ENCODE results near the gene CCNK. TPM values are rescaled to one million over a fixed set of nuclear protein-coding genes. Genes with fewer than 3 reads are reported as not detected.

The CCNK gene
- total RNA-seq, 1 experiment from 2014 or later = 69.4 TPM

GRCh38 chr14:99468081-99468480 lies 13.1 kb upstream of the CCNK start:
- Histone ChIP-seq H3K36me3 (ENCODE audit: insufficient read depth, low read length) (peaks cover 8% of the 10 kb centered on the region; the same call in 1 of the 2 replicates), H2AFZ (ENCODE audit: low read length) (no peak overlapping the region), H3K4me2 (ENCODE audit: low read depth, low read length, poor library complexity, severe bottlenecking) (peak overlapping the region; percentile 12), H3K9ac (ENCODE audit: low read length) (no peak overlapping the region; the same call in 1 of the 2 replicates), H4K20me1 (ENCODE audit: insufficient read depth, low read depth, low read length) (peaks cover 57% of the 10 kb centered on the region), H3K79me2 (ENCODE audit: low read length) (peaks cover 99% of the 10 kb centered on the region), H3K9me3 (ENCODE audit: low read length) (no peaks in the 10 kb centered on the region), H3K27me3 (ENCODE audit: low read length) (no peaks in the 10 kb centered on the region), H3K27ac (ENCODE audit: low read length) (peak overlapping the region; percentile 33; the same call in 1 of the 2 replicates), H3K9me2 (replicated peaks; ENCODE audit: insufficient read depth, low read length) (no peaks in the 10 kb centered on the region), H3K4me1 (ENCODE audit: low read length) (peaks cover 93% of the 10 kb centered on the region), H3K4me3 (ENCODE audit: low read length) (no peak overlapping the region)
- DNase-seq = no peak

DNA sequence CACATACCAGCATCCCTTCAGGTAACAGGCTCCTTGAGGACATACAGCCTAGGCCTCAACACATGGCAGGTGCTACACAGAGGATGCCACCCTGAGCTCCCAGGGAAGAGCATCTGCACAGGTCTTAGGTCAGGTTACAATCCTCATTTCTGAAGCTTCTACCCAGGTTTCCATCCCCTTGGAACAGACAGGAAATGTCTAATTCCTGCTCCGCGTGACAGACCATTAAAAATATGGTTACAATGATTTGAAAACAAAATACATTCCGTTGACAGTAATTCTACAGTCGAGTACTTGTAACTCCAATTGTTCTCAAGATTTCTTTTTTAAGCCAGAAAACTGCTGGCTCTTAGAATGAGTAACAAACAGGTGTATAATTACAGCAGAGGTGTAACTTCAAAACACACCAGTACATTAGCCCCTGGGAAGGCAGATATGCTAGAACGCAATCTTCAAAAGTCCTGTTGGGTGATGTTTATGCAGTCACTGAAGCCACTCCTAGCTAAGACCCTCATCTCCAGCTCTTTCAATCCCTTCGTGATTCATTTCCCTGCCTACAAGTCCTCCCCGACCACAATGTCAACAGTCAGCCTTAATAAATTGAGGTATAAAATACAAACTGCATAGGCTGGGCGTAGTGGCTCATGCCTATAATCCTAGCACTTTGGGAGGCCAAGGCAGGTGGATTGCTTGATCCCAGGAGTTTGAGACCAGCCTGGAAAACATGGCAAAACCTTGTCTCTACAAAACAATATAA lies 12.2 kb upstream of the CCNK start:
- Histone ChIP-seq H4K20me1 (ENCODE audit: insufficient read depth, low read depth, low read length) (peaks cover 63% of the 10 kb centered on the region), H2AFZ (ENCODE audit: low read length) (no peak overlapping the region), H3K9me2 (replicated peaks; ENCODE audit: insufficient read depth, low read length) (no peaks in the 10 kb centered on the region), H3K27me3 (ENCODE audit: low read length) (no peaks in the 10 kb centered on the region), H3K4me2 (ENCODE audit: low read depth, low read length, poor library complexity, severe bottlenecking) (no peak overlapping the region), H3K36me3 (ENCODE audit: insufficient read depth, low read length) (no peaks in the 10 kb centered on the region; the same call in 1 of the 2 replicates), H3K9me3 (ENCODE audit: low read length) (no peaks in the 10 kb centered on the region), H3K4me3 (ENCODE audit: low read length) (no peak overlapping the region), H3K4me1 (ENCODE audit: low read length) (peaks cover 100% of the 10 kb centered on the region), H3K27ac (ENCODE audit: low read length) (no peak overlapping the region), H3K79me2 (ENCODE audit: low read length) (peaks cover 99% of the 10 kb centered on the region), H3K9ac (ENCODE audit: low read length) (no peak overlapping the region)
- no peak for DNase-seq

DNA sequence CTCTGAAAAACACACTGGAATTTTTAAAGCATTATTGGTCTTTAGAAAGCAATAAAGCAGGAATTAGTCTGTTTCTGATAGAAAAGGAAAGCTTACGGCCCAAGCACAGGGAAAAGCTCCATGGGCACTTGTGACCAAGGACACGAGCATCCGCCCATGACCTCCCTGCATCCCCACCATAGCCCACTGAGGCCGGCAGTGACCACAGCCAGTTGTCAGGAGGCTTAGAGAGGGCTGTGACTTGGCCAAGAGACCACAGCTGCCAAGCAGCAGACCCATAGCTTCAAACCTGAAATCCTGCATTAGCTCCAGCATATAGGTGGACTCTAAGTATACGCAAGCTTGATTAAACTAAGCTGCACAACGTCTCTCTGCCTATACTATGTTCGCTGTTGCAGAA lies 9.5 kb upstream of the CCNK start:
- peaks cover 100% of the 10 kb centered on the region for H3K79me2 ChIP-seq (ENCODE audit: low read length)
- H4K20me1 ChIP-seq (ENCODE audit: insufficient read depth, low read depth, low read length) = peaks cover 68% of the 10 kb centered on the region
- H3K9me2 ChIP-seq (replicated peaks; ENCODE audit: insufficient read depth, low read length) = no peaks in the 10 kb centered on the region

GRCh38 chr14:99472937-99473336 lies 8.3 kb upstream of the CCNK start:
- no peaks in the 10 kb centered on the region for H3K27me3 ChIP-seq (ENCODE audit: low read length)
- H3K36me3 ChIP-seq (ENCODE audit: insufficient read depth, low read length) = 0 out of 2 replicates have a peak, but pooled peaks cover 6% of the 10 kb centered on the region
- H3K9ac ChIP-seq (ENCODE audit: low read length) = no peak overlapping the region; the same call in 1 of the 2 replicates
- H3K4me1 ChIP-seq (ENCODE audit: low read length) = peaks cover 97% of the 10 kb centered on the region
- no peak for DNase-seq
- H3K27ac ChIP-seq (ENCODE audit: low read length) = peak overlapping the region; percentile 23
- no peaks in the 10 kb centered on the region for H3K9me3 ChIP-seq (ENCODE audit: low read length)
- H3K4me3 ChIP-seq (ENCODE audit: low read length) = peak overlapping the region; percentile 1; the same call in 1 of the 2 replicates
- no peaks in the 10 kb centered on the region for H3K9me2 ChIP-seq (replicated peaks; ENCODE audit: insufficient read depth, low read length)
- H4K20me1 ChIP-seq (ENCODE audit: insufficient read depth, low read depth, low read length) = peaks cover 58% of the 10 kb centered on the region
- H2AFZ ChIP-seq (ENCODE audit: low read length) = no peak overlapping the region
- peaks cover 100% of the 10 kb centered on the region for H3K79me2 ChIP-seq (ENCODE audit: low read length)
- peak overlapping the region; percentile 58 for H3K4me2 ChIP-seq (ENCODE audit: low read depth, low read length, poor library complexity, severe bottlenecking)

More for the DNA sequence above, 9.5 kb upstream of the CCNK start:
- no peaks in the 10 kb centered on the region for H3K9me3 ChIP-seq (ENCODE audit: low read length)
- H3K36me3 ChIP-seq (ENCODE audit: insufficient read depth, low read length) = 0 out of 2 replicates have a peak, but pooled peaks cover 6% of the 10 kb centered on the region
- H3K9ac ChIP-seq (ENCODE audit: low read length) = no peak overlapping the region
- H3K4me1 ChIP-seq (ENCODE audit: low read length) = peaks cover 99% of the 10 kb centered on the region
- no peaks in the 10 kb centered on the region for H3K27me3 ChIP-seq (ENCODE audit: low read length)
- no peak overlapping the region for H3K4me3 ChIP-seq (ENCODE audit: low read length)
- DNase-seq = no peak
- no peak overlapping the region for H2AFZ ChIP-seq (ENCODE audit: low read length)
- H3K4me2 ChIP-seq (ENCODE audit: low read depth, low read length, poor library complexity, severe bottlenecking) = peak overlapping the region; percentile 58
- peak overlapping the region; percentile 23; the same call in 1 of the 2 replicates for H3K27ac ChIP-seq (ENCODE audit: low read length)

DNA sequence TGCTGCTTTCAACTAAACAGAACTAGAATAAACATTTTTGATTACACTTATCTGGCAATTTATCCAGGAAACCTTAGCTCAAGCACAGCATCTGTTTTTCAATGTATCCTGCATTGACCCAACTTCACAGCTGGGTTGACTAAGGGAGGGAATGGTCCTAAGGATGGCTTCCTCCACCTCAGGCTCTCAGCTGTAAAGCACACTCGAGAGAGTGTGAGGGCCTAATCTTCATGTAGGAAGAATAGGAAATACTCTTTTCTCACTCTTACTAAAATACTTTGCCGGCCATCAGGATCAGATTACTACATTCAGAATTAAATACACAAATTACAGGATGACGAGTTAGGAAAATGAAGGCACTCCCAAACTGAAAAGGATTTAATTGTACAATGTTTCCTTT lies 7.8 kb upstream of the CCNK start:
- peak overlapping the region; percentile 1; the same call in 1 of the 2 replicates for H3K4me3 ChIP-seq (ENCODE audit: low read length)
- peaks cover 97% of the 10 kb centered on the region for H3K4me1 ChIP-seq (ENCODE audit: low read length)
- peaks cover 100% of the 10 kb centered on the region for H3K79me2 ChIP-seq (ENCODE audit: low read length)
- H3K9me2 ChIP-seq (replicated peaks; ENCODE audit: insufficient read depth, low read length) = no peaks in the 10 kb centered on the region
- H3K9ac ChIP-seq (ENCODE audit: low read length) = peak overlapping the region; percentile 36
- H3K36me3 ChIP-seq (ENCODE audit: insufficient read depth, low read length) = 0 out of 2 replicates have a peak, but pooled peaks cover 6% of the 10 kb centered on the region
- no peaks in the 10 kb centered on the region for H3K27me3 ChIP-seq (ENCODE audit: low read length)
- peak overlapping the region; percentile 58 for H3K4me2 ChIP-seq (ENCODE audit: low read depth, low read length, poor library complexity, severe bottlenecking)
- DNase-seq = no peak
- peaks cover 54% of the 10 kb centered on the region for H4K20me1 ChIP-seq (ENCODE audit: insufficient read depth, low read depth, low read length)
- peak overlapping the region; percentile 23 for H3K27ac ChIP-seq (ENCODE audit: low read length)
- H3K9me3 ChIP-seq (ENCODE audit: low read length) = no peaks in the 10 kb centered on the region
- no peak overlapping the region for H2AFZ ChIP-seq (ENCODE audit: low read length)

- Histone ChIP-seq H3K4me2 (ENCODE audit: low read depth, low read length, poor library complexity, severe bottlenecking) (peak overlapping the region; percentile 4), H3K9me3 (ENCODE audit: low read length) (no peaks in the 10 kb centered on the region), H4K20me1 (ENCODE audit: insufficient read depth, low read depth, low read length) (peaks cover 43% of the 10 kb centered on the region), H2AFZ (ENCODE audit: low read length) (no peak overlapping the region), H3K79me2 (ENCODE audit: low read length) (peaks cover 100% of the 10 kb centered on the region), H3K9ac (ENCODE audit: low read length) (no peak overlapping the region), H3K4me3 (ENCODE audit: low read length) (no peak overlapping the region), H3K27me3 (ENCODE audit: low read length) (no peaks in the 10 kb centered on the region), H3K36me3 (ENCODE audit: insufficient read depth, low read length) (0 out of 2 replicates have a peak, but pooled peaks cover 6% of the 10 kb centered on the region), H3K4me1 (ENCODE audit: low read length) (peaks cover 88% of the 10 kb centered on the region), H3K9me2 (replicated peaks; ENCODE audit: insufficient read depth, low read length) (no peaks in the 10 kb centered on the region), H3K27ac (ENCODE audit: low read length) (peak overlapping the region; percentile 6; the same call in 1 of the 2 replicates)
- DNase-seq = no peak
Observed at GRCh38 chr14:99475179-99475578, 6.0 kb upstream of the CCNK start.

DNA sequence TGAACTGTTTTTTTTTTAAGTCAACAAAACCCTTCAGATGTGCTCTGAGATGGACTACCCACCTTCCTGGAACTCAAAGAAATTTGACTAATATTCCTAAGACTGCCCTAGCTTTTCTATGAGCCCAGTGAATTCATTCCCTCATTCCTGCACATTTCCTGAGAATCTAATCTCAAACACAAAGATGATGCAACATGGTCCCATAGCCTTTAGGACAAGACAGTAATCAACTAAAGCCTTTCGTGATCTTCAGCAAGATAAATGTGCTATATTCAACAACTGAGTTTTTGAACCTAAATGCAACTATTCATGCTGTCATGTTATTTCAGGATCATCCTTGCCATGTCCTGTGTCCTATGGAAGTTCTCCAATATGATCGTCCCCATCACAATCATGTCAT lies 5.5 kb upstream of the CCNK start:
- no peak overlapping the region for H3K4me3 ChIP-seq (ENCODE audit: low read length)
- H3K9me2 ChIP-seq (replicated peaks; ENCODE audit: insufficient read depth, low read length) = no peaks in the 10 kb centered on the region
- no peak for DNase-seq
- peaks cover 38% of the 10 kb centered on the region for H4K20me1 ChIP-seq (ENCODE audit: insufficient read depth, low read depth, low read length)
- H3K9me3 ChIP-seq (ENCODE audit: low read length) = no peaks in the 10 kb centered on the region
- peak overlapping the region; percentile 1 for H3K4me2 ChIP-seq (ENCODE audit: low read depth, low read length, poor library complexity, severe bottlenecking)
- H3K27ac ChIP-seq (ENCODE audit: low read length) = peak overlapping the region; percentile 6; the same call in 1 of the 2 replicates
- H3K36me3 ChIP-seq (ENCODE audit: insufficient read depth, low read length) = 0 out of 2 replicates have a peak, but pooled peaks cover 6% of the 10 kb centered on the region
- H3K79me2 ChIP-seq (ENCODE audit: low read length) = peaks cover 96% of the 10 kb centered on the region
- no peaks in the 10 kb centered on the region for H3K27me3 ChIP-seq (ENCODE audit: low read length)
- no peak overlapping the region for H2AFZ ChIP-seq (ENCODE audit: low read length)
- H3K9ac ChIP-seq (ENCODE audit: low read length) = no peak overlapping the region
- peaks cover 83% of the 10 kb centered on the region for H3K4me1 ChIP-seq (ENCODE audit: low read length)

- H3K9me2 ChIP-seq (replicated peaks; ENCODE audit: insufficient read depth, low read length) = no peaks in the 10 kb centered on the region
- H3K4me2 ChIP-seq (ENCODE audit: low read depth, low read length, poor library complexity, severe bottlenecking) = peak overlapping the region; percentile 2
- no peaks in the 10 kb centered on the region for H3K27me3 ChIP-seq (ENCODE audit: low read length)
- H3K4me1 ChIP-seq (ENCODE audit: low read length) = peaks cover 71% of the 10 kb centered on the region
- no peak overlapping the region for H2AFZ ChIP-seq (ENCODE audit: low read length)
- no peaks in the 10 kb centered on the region for H3K9me3 ChIP-seq (ENCODE audit: low read length)
- DNase-seq = no peak
- H4K20me1 ChIP-seq (ENCODE audit: insufficient read depth, low read depth, low read length) = peaks cover 32% of the 10 kb centered on the region
- 0 out of 2 replicates have a peak, but pooled peaks cover 6% of the 10 kb centered on the region for H3K36me3 ChIP-seq (ENCODE audit: insufficient read depth, low read length)
- no peak overlapping the region for H3K9ac ChIP-seq (ENCODE audit: low read length)
- no peak overlapping the region for H3K4me3 ChIP-seq (ENCODE audit: low read length)
- peak overlapping the region; percentile 36 for H3K27ac ChIP-seq (ENCODE audit: low read length)
- H3K79me2 ChIP-seq (ENCODE audit: low read length) = peaks cover 91% of the 10 kb centered on the region
Observed at GRCh38 chr14:99476864-99477263, 4.3 kb upstream of the CCNK start.

All from Karpas-422 (cell line).